Fibroblast of skin of left quadriceps (primary cell): Measurements from ENCODE around the gene GRM4.
"Not testable (repeated sequence)": the region's sequence is repeated elsewhere in the genome, so short reads cannot be mapped to it uniquely, and the experiment has no call there.

Source experiments
- DNase-seq, 2 experiments: peaks; one replicate each; pipeline ENCODE4 v3.0.0-alpha.2; 2013; ENCODE audit warnings: low read depth in 2 of 2

Gene GRM4

DNA sequence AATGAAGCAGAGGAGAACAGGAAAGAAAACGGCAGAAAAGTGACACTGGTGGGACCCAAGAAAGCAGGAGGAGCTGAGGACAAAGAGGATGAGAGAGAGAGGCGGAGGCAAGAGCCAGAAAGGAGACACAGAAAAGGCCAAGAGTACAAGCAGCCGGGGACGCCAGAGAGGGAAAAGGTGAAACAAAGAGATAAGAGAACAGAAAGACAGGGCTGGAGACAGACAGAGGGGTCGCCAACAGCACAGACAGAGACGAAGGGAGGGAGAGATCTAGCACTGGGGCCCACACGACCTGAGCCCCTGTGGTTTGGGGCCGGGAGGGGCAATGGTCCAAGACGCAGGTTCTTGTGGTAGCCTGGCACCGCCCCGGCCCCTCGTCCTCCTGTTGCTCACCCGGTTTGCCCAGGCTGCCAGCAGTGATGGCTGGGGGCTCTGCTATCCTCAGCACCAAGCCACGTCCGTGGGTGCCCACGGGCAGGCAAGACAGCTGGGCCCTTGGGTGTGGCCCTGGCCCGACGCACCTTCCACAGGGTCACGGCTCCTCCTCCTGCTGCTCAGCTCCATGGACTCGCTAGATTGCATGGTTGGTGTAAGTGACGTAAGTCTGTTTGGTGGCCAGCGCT is 123.5 kb downstream of the GRM4 start:
- no peak for DNase-seq

DNA sequence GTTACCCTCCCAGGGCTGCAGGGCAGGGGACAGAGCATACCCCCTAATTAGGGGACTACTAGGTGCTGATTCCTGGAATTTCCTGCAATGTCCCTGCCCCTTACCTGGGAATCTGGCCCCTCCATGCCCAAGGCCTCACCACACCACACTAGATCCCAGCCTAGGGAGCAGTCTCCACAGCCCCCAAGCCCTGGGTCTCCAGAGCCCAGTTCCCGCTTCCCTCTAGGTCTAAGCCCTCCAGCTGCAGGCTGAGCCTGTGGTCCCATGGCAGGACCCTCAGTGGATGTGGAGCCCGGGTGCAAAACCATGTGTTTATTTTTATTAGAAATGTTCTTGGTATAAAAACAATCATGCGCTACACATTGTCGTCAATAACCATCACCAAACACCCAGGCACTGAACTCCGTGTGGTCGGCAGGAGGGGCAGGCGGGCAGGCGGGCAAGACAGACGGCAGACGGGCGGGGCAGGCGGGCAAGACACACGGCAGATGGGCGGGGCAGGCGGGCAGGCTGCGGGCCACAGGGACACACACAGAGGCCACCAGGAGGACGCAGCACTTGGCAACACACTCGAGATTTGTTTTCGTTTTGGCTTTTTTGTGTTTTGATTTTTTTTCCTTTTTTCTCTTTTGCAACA is 124.2 kb downstream of the GRM4 start:
- DNase-seq = no peak

DNA sequence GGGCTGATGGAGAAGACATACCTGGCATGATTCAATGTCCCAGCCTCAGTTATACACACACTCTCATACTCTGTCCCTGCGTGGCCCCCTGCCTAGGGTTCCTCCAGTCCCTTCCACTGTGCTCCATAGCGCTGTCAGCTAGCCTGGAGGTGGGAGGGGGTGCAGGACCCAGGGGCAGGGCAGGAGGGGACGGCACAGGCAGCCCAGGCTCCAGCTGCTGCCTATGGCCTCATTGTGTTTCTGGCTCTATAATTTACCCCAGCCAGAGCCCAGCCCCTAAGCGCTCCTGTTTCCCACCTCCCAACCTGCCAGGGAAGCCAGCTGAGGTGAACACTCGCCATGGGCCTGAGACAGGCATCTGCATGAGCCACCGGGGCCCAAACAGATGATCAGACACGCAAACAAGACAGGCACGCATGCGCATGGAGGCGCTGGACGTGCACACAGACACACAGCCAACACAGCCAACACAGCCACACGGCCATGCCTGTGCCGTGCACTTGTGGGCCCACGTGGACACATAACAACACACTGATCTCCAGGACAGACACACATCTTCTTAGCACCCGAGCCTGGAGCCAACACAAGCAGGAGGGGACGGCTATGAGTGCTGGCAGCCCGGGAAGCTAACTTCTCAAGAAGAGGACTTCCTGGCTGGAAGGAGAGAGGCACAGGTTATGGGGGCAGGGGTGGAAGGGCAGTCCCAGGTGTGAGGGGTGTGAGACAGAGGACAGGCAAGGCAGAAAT is 124.9 kb downstream of the GRM4 start:
- no peak for DNase-seq

DNA sequence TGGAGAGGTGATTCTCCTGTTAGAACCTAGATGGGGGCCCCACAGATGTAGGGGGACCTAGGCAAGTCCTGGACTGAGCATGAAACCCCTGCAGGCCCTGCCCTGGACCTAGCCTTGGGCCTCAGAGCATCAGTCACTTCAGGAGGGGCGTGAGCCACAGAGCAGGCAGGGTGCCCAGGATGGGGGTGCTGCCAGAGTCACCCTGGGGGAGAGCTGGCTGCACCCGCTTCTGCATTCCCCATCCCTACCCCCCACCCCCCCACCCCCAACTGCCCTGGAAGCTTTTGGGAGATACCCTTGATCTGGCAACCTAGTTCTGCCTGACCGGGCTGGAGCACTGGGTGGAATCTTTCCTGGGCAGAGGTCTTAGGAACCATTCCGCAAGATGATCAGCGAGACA is 125.6 kb downstream of the GRM4 start:
- DNase-seq = no peak

DNA sequence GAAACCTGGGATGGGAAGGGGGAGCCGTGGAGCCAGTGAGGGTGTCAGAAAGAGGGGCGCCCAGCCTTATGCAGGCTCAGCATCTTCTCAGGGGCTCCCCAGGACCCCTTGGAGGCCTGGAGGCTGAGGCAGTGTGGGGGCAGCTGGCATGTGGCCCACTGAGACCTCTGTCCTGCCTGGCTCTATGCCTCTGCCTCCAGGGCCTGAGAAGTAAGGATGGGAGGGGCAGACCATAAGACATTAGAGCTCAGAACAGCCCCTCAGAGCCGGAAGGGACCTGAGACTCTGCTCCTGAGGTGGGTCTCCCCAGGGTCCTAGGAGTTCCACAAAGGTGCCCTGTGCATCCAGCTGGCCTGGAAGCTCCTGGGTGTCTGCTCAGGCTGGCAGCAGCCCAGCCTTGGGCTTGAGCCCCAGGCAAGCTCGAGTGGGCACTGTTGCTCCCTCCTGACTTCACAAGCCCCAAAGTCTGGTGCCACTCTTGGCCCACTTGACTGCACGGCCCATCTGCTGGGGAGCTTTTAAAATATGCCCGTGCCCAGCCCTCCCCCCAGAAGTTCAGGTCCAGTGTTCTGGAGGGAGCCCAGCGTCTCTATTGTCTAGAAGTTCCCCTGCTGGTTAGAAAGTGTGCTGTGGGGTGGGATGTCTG is 126.8 kb downstream of the GRM4 start:
- DNase-seq = no peak

DNA sequence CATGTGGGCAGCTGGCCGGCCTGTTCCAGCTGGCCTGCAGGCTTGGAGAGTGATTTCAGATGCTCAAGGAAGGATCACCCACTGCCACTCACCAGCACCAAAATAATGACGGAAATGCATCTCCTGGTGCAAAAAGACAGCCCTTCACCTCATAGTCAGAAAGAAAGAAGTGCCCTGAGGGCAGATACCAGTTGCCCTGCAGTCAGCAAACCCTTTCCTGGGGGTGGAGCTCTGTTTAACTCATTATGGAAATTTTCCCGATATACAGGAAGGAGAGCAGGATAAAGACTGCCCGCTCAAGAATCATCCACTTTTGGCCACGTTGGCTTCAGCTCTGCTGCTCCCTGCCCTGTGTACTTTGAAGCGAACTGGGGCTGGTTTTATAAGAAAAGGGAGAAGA is 127.9 kb downstream of the GRM4 start:
- no peak for DNase-seq

DNA sequence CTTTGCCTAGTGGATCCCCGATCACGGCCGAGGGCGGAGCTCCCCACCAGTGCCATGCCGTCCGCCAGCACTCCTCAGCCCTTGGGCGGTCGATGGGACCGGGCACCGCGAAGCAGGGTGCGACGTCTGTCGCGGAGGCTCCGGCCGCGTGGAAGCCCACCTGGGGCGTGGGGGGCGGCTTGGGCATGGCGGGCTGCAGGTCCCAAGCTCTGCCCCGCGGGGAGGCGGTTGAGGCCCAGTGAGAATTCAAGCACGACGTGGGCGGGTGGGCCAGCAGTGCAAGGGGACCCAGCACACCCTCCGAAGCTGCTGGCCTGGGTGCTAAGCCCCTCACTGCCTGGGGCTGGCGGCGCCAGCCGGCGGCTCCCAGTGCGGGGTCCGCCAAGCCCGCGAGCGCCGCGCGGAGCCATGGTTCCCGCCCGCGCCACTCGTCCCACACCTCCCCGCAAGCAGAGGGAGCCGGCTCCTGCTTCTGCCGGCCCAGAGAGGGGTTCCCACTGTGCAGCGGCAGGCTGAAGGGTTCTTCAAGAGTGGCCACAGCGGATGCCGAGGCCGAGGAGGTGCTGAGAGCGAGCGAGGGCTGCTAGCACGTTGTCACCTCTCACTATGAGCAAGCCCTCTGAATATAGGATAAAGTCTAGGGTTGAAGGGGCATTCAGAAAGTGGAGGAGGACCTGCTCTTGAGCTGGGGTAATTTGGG is 128.6 kb downstream of the GRM4 start:
- DNase-seq = no peak

DNA sequence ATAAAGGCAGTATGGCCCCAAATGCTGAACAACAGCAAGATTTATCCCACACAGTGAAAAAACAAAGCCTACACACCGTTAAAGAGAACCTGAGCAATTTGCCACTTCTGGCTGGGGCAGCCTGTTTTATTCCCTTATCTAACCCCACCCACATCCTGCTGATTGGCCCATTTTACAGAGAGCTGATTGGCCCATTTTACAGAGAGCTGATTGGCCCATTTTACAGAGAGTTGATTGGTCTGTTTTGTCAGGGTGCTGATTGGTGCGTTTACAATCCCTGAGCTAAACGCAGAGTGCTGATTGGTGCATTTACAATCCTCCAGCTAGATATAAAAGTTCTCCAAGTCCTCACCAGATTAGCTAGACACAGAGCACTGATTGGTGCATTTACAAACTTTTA is 129.3 kb downstream of the GRM4 start:
- DNase-seq = not testable (repeated sequence)

DNA sequence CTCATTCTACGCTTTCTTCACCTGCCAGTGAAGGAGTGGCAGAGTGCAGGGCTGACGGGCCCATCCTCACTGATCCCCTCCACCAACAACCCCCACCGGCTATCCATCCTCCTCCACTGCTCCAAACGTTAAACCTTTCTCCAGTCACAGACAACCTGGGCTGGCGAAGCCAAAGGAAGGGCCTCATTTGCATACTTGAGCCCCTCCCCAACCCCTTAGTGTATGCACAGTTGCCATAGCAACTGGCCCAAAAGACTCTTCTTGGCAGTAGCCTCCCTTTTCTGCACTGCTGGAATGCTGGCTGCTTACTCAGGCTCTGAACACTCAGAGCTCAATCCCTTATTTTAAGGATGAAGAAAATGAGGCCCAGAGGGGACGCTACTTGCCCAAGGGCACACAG is 130.3 kb downstream of the GRM4 start:
- DNase-seq = no peak

DNA sequence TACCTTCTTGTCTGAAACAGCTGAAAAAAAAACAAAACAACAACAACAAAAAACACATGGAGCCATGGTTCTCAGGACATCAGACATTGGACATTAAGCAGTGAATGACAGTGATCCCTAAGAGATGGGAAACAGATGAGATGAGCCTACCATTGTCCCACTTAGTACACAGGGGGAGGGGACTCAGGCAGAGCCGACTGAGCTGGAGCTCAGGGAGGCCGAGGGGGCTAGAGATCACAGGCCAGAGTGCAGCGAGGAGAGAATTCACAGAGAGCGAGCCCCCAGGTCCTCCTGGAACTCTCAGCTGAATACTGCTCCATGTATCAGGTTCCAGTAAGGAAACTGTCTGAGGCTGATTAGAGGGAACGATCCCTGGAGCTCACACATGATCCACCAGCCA is 134.6 kb downstream of the GRM4 start:
- no peak for DNase-seq

DNA sequence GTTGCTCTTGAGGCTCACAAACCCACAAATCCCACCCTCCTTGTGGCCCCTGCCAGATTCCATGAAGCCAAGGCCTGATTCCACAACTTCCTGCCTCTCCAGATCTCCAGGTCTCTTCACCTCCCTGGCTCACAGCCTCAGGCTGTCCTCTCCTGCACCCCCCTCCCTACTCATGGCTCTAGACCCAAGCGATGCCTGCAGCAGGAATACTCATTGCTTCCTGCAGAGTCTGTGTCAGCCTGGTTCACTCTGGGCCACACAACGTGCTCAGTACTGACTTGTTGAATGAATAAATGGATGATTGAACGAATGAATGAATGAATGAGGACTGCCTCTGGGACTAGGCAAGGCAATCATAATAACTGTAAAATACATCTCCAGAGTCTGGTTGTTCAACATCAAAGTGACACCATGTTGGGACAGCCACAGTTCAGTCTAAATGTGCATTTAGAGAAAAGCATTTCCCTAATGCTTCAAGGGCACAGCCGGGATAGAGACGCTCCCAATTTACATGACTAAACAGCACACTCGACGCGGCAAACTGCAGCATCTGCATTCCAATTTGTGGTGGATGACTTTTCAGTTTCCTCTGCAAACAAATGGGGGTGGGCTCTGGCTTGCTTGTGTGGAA is 139.9 kb downstream of the GRM4 start:
- DNase-seq = no peak

DNA sequence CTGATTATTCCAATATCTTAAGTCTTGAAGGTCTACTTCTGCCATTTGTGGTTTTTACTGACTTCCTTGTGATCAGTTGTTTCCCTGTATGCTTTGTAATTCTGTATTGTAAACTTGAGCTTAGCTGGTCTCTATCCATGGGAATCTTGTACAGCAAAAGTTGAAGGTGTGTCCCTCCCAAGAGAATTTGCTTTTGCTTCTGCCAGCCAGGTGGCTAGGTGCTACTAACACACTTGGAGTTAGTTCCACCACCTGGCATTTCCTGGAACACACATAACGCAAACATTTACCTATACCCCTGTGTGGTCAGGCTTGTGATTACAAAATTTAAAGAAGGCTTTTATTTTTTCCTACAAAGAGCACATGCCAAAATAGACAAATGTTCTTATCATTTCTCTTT is 141.2 kb downstream of the GRM4 start:
- no peak for DNase-seq

DNA sequence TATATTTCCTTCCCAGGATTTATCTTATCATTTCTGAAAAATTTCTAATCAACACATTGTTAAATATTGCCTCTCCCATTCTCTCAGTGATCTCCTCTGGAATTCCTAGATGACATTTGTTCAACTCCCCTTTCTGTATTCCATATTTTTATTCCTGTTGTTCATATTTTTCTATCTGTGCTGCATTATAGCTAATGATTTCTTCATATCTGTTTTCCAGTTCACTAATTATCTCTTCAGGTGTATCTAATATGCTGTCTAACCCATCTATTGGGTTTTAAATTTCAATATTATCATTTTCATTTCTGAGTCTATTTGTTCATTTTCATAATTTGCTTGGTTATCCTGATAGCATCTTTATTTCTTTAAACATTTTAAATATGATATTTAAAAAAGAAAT is 141.9 kb downstream of the GRM4 start:
- DNase-seq = no peak

DNA sequence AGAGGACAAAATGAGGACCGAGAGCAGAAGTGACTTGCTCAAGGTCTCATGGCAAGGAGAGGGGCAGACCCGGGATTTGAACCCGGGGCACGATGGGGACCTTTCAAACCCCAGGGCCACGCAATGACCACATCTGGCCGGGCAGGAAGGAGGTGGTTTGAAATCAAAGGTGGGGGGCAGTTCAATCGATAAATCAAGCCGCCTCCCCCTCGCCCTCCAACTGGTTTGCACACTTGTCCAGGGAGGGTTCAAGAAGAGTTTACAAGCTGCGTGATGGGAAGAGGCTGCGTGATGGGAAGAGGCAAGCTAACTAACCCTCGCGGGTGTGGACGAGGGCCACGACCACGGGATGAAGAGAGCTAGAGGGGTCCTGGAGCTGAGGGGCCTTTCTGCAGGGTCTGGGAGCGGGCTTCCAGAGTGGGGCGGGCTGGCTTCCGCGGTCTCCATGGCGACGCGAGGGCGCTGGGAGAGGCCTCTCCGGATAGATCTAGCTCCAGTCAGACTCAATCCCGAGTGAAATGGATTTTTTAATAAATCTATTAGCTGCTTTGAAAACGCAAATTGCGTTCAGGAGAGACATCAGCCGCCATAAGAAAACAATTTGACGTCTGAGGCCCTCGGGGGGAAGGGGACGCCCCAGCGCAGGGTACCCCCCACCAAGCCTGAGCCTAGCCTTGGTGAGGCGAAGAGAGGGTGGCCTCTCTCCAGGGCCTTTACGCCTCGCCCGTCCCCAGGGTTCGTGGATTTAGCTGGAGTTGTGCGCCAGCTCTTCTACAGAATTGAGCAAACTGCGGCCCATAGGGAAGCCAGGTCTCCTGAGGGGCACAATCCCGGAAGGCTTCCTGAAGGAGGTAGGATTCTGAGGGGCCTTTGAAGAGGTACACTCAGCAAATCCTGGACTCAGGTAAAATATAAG is 143.9 kb downstream of the GRM4 start:
- DNase-seq = no peak

DNA sequence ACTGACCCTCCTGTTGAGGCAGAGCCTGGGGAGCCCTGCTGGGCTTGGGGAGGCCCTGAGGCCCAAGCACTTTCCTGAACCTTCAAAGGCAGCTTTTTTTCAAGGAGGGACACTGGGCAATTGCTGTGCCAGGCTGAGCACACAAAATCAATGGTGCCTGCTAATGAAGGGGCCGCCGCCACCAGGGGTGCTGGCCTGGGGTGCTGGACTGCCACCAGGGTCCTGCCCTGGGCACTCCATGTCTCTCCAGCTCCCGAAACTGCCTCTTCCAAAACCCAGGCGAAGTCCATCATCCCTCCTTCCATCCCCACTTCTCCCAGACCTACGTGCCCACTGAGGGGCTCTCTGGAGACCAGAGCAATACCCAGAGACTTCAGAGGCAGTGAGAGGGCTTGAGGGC is 145.6 kb downstream of the GRM4 start:
- no peak for DNase-seq

DNA sequence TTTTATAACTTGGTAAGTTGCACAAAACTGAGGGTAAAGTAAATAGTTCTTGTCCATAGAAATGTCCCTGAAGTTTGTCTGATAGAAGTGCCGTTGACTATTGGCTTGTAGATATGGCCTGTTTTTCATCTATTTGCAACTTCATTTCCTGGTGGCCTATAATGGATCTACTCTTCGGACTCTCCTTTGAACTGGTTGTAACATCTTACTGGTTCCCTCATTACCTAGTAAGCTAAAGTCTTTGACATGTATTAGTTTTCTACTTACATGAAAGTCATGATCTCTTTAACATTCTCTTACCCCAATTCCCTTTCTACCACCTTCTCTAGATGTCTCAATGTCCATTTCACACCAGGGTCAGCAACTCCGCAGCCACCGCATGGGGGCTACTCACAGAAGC is 146.3 kb downstream of the GRM4 start:
- no peak for DNase-seq

DNA sequence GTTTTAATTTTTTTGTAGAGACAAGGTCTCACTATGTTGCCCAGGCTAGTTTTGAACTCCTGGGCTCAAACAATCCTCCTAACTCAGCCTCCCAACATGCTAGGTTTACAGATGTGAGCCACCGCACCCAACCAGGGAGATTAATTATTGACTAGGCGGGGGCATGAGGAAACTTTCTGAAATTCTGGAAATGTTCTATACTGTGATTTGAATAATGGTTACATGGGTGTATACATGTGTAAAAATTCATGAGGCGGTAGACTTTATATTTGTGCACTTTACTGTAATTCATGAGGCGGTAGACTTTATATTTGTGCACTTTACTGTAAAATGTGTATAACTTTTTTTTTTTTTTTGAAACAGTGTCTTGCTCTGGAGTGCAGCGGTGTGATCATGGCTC is 147.2 kb downstream of the GRM4 start:
- no peak for DNase-seq

DNA sequence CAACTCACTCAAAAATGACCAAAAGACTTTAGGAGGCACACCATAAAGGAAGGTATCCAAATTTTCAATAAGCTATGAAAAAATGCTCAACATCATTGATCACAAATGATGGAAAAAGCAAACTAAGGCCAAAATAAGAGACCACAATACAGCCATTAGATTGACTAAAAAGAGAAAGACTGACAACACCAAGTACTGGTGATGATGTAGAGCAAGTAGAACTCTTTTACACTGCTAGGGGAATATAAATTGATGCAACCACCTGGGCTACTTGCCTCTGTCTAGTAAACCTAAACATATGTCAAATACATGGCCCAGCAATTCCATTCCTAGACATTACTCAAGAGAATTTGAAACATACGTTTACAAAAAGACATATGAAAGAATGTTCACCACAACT is 148.6 kb downstream of the GRM4 start:
- no peak for DNase-seq

DNA sequence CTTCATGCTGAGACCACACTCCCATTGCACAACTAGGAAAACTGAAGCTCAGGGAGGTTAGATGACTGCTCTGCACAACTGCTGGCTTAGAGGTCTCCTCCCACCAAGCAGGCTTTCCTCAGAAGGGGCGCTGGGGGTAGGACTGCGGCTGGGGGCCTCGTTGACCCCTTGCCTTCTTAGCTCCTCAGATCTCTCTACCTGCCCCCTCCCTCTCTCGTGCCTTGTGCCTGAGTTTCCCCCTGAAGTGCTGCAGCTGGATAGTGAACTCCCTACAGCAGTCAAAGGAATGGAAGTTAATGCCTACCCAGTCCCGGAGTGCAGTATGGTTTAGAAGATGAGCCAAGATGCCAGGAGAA is 149.8 kb downstream of the GRM4 start:
- DNase-seq = no peak

DNA sequence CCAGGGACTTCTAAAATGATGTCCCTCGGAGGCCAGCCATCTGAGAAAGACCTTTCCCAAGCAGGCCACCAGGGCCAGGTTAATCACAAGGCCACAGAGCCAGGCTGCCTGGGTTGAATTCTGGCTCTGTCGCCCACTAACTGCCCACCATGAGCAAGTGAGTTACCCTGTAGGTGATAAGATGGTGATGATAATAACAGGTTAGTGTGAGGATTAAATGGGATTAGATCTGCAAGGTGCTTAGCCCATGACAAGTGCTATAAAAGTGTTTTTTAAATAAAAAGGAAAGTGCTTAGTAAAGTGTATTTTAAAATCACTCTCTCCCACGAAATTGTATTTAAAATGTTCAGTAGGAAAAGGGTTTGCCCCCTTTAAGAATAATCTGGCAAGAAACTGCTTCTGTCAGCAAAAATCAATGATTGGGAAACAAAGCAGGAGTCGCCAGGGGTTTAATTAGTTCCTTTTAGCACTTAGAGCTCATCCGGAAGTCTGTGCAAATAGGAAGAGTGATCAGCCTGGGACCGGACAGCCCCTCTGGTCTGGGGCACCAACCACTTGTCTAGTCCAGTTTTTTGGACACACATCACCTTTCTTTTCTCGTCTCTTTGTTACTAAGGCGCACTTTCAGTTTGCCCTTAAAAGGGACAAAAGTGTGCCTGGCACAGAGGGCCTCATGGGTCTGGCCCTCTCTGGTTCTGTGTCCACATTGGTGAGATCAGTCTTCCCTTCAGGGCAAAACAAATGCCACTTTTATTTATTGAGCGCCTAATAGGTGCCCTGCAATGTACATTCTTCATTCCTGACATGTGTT is 150.4 kb downstream of the GRM4 start:
- no peak for DNase-seq
